ENCODE results near the gene GPN2.

Gene GPN2

GRCh38 chr1:26832249-26832960 is 57.7 kb downstream of the GPN2 start (continued):
- no peak for TF ChIP-seq TOX (CRISPR knock-in tag; IDR thresholded peaks at IDR 0.05; ENCODE audit: borderline replicate concordance)
- TF ChIP-seq GLIS3 (CRISPR knock-in tag; IDR thresholded peaks at IDR 0.05) = no peak
- TF ChIP-seq ZNF70 (CRISPR knock-in tag; IDR thresholded peaks at IDR 0.05) = no peak
- TF ChIP-seq ESRRG (CRISPR knock-in tag; IDR thresholded peaks at IDR 0.05) = no peak

GRCh38 chr1:26831546-26832248 is 58.4 kb downstream of the GPN2 start:
- no peak for TF ChIP-seq ZC3H10 (CRISPR knock-in tag; IDR thresholded peaks at IDR 0.05)
- TF ChIP-seq ZNF8 (CRISPR knock-in tag; IDR thresholded peaks at IDR 0.05) = no peak
- TF ChIP-seq ZNF70 (CRISPR knock-in tag; IDR thresholded peaks at IDR 0.05) = no peak
- no peak for TF ChIP-seq TSHZ2 (CRISPR knock-in tag; IDR thresholded peaks at IDR 0.05)
- TF ChIP-seq BACH2 (CRISPR knock-in tag; IDR thresholded peaks at IDR 0.05; ENCODE audit: borderline replicate concordance) = no peak
- TF ChIP-seq ARNTL (CRISPR knock-in tag; IDR thresholded peaks at IDR 0.05; ENCODE audit: borderline replicate concordance, low read depth) = no peak
- TF ChIP-seq ZNF565 (CRISPR knock-in tag; conservative IDR thresholded peaks at IDR 0.05; ENCODE audit: low read depth) = no peak
- TF ChIP-seq CSRNP3 (CRISPR knock-in tag; IDR thresholded peaks at IDR 0.05) = no peak
- no peak for TF ChIP-seq PPARA (CRISPR knock-in tag; IDR thresholded peaks at IDR 0.05; ENCODE audit: borderline replicate concordance)
- TF ChIP-seq, protein P1, sequence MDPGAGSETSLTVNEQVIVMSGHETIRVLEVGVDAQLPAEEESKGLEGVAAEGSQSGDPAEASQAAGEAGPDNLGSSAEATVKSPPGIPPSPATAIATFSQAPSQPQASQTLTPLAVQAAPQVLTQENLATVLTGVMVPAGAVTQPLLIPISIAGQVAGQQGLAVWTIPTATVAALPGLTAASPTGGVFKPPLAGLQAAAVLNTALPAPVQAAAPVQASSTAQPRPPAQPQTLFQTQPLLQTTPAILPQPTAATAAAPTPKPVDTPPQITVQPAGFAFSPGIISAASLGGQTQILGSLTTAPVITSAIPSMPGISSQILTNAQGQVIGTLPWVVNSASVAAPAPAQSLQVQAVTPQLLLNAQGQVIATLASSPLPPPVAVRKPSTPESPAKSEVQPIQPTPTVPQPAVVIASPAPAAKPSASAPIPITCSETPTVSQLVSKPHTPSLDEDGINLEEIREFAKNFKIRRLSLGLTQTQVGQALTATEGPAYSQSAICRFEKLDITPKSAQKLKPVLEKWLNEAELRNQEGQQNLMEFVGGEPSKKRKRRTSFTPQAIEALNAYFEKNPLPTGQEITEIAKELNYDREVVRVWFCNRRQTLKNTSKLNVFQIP (CRISPR knock-in tag; IDR thresholded peaks at IDR 0.05; ENCODE audit: borderline replicate concordance, low read depth) = no peak
- no peak for TF ChIP-seq GLIS3 (CRISPR knock-in tag; IDR thresholded peaks at IDR 0.05)
- TF ChIP-seq ZFP30 (CRISPR knock-in tag; IDR thresholded peaks at IDR 0.05) = no peak
- TF ChIP-seq ESRRG (CRISPR knock-in tag; IDR thresholded peaks at IDR 0.05) = no peak
- ATAC-seq = no peak

DNA sequence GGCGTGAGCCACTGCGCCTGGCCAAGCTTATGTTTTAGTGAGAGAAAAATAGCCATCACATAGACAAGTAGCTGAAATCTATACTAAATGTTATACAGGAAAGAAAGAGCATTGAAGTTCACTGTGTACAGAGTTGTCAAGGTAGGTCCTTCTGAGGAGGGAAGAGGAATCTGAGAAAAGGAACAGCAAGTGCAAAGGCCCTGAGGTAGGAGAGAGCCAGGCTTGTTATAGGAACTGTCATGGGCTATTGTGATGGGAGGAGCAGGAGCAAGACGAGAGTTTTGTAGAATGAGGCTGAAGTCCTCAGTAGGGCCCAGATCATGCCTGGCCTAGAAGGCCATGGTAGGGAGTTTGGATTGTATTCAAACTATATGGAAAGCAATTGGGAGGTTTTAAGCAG is 59.0 kb downstream of the GPN2 start:
- ATAC-seq = no peak
- TF ChIP-seq TCF4 (CRISPR knock-in tag; IDR thresholded peaks at IDR 0.05; ENCODE audit: borderline replicate concordance) = no peak
- no peak for TF ChIP-seq BACH2 (CRISPR knock-in tag; IDR thresholded peaks at IDR 0.05; ENCODE audit: borderline replicate concordance)
- TF ChIP-seq ESRRG (CRISPR knock-in tag; IDR thresholded peaks at IDR 0.05) = no peak
- TF ChIP-seq SNAI2 (CRISPR knock-in tag; IDR thresholded peaks at IDR 0.05) = no peak
- TF ChIP-seq ZNF70 (CRISPR knock-in tag; IDR thresholded peaks at IDR 0.05) = no peak
- no peak for TF ChIP-seq CSDC2 (CRISPR knock-in tag; IDR thresholded peaks at IDR 0.05)
- no peak for TF ChIP-seq GLIS3 (CRISPR knock-in tag; IDR thresholded peaks at IDR 0.05)
- no peak for TF ChIP-seq CSRNP3 (CRISPR knock-in tag; IDR thresholded peaks at IDR 0.05)
- TF ChIP-seq ZFP30 (CRISPR knock-in tag; IDR thresholded peaks at IDR 0.05) = no peak
- no peak for TF ChIP-seq PATZ1 (CRISPR knock-in tag; IDR thresholded peaks at IDR 0.05; ENCODE audit: borderline replicate concordance)
- no peak for TF ChIP-seq TOX (CRISPR knock-in tag; IDR thresholded peaks at IDR 0.05; ENCODE audit: borderline replicate concordance)
- TF ChIP-seq, protein P2, sequence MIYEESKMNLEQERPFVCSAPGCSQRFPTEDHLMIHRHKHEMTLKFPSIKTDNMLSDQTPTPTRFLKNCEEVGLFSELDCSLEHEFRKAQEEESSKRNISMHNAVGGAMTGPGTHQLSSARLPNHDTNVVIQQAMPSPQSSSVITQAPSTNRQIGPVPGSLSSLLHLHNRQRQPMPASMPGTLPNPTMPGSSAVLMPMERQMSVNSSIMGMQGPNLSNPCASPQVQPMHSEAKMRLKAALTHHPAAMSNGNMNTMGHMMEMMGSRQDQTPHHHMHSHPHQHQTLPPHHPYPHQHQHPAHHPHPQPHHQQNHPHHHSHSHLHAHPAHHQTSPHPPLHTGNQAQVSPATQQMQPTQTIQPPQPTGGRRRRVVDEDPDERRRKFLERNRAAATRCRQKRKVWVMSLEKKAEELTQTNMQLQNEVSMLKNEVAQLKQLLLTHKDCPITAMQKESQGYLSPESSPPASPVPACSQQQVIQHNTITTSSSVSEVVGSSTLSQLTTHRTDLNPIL (CRISPR knock-in tag; IDR thresholded peaks at IDR 0.05; ENCODE audit: low read depth) = no peak
- TF ChIP-seq ZNF8 (CRISPR knock-in tag; IDR thresholded peaks at IDR 0.05) = no peak
- no peak for TF ChIP-seq ISL1 (CRISPR knock-in tag; IDR thresholded peaks at IDR 0.05)
- TF ChIP-seq RARB (CRISPR knock-in tag; IDR thresholded peaks at IDR 0.05) = no peak
- TF ChIP-seq TSHZ2 (CRISPR knock-in tag; IDR thresholded peaks at IDR 0.05) = no peak
- TF ChIP-seq PPARA (CRISPR knock-in tag; IDR thresholded peaks at IDR 0.05; ENCODE audit: borderline replicate concordance) = no peak
- TF ChIP-seq ARNTL (CRISPR knock-in tag; IDR thresholded peaks at IDR 0.05; ENCODE audit: borderline replicate concordance, low read depth) = no peak
- TF ChIP-seq OSR1 (CRISPR knock-in tag; IDR thresholded peaks at IDR 0.05) = no peak

Measured in SK-N-SH treated with all-trans-retinoic acid at 6 μM for 48 hours (cell line).